ENCODE data around the gene CEP170.
A peak's percentile ranks its signal among the peaks of the same experiment; 100 is the strongest.
"Not testable (repeated sequence)": the region's sequence is repeated elsewhere in the genome, so short reads cannot be mapped to it uniquely, and the experiment has no call there.

Gene CEP170

DNA sequence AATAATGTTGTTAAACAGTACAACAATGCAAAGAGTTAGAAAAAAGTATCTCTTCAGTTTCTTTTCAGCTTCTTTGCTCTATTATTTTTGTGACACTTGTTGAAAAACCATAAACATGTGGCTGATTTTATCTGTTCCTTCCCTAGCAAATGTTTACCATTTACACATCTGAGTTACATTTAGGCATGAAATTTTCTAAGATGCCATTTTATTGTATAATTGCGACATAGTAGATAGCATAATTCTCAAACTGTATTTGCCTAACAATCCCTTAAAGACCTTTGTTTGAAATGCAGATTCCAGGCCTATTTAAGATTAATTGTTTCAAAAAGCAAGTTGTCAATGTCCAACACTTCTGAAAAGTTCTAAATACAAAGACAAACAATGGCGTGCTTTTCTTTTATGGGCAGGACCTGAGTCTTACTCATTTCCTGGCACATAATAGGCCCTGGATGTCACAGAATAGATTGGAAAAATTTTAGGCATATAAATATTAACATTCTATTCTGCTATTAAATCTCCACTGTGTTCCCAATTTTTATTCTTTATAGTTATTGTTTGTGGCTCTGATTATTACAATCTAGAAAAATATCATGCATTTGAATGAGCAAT is 81.2 kb downstream of the CEP170 start:
- peak; percentile 11 for DNase-seq (ENCODE audit: low read depth)

DNA sequence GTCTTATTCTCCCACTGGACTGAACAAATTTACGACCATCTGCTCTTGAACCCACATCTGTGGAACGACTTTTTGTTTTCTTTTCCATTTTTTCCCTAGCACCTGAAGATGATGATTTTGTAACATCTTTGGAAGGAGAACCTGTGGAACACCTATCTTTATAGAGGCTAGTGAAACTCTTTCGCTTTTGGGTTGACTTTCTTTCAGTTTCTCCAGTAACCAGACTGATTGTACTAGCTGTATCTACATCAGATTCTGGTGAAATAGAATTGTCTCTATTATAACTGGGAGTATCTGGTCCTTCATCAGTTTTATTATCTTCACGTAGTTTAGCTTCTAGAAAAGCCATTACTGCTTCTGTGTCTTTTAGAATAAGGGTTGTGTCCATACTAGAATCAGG is 90.2 kb downstream of the CEP170 start:
- not testable (repeated sequence) for DNase-seq (ENCODE audit: low read depth)

DNA sequence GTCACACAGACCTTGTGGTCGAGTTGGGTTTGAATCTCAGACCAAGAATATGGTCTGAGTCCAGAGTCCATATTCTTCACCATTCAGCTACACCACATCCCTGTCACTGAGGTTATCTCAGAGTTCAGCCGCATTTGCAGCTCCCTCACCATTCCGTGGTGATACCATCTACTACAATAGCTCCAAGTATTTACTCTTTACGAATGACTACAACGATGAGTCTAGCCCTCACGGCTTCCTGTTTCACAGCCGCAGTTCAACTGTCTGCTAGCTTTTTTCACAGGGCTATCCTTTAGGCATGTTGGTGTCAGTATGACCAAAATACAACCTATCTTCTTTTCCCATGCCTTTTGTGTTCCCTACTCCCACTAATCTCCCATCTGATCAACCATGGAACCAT is 104.2 kb downstream of the CEP170 start:
- DNase-seq (ENCODE audit: low read depth): peak; percentile 17

DNA sequence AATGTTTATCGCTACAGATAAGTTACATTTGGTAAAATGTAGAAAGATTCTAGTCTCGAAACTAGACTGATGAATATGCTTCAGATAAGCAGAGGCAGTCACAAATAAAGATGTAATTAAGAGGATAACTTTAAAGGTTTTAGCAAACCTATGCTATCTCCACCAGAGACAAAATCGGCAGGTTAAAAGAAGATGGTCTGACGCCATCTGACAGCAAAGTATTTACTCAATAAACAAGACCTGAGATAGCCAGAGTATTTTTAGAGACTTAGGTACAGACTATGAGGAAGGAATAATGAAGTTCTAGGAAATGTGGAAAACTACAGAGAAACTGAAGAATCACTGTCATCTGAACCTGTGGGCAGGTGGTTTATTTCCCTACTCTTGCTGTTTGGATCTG is 106.0 kb downstream of the CEP170 start:
- DNase-seq (ENCODE audit: low read depth): not testable (repeated sequence)

DNA sequence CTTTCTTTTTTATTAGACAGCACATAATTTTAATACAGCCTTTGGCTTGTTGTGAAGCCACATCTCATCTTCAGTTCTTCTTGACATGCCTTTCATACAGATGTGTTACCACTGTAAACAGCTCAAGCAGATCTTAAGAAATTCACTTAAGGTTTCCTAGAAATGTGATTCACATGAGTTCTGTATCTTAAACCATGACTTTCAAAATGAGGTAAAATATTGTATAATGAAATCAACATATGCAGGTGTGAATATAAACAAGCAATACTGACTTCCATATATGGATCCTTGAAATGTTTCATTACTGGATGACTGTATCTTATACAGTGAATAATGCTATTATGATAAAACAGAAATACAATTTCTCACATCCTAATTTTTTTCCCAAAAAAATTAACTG is 107.7 kb downstream of the CEP170 start:
- DNase-seq (ENCODE audit: low read depth): not testable (repeated sequence)

DNA sequence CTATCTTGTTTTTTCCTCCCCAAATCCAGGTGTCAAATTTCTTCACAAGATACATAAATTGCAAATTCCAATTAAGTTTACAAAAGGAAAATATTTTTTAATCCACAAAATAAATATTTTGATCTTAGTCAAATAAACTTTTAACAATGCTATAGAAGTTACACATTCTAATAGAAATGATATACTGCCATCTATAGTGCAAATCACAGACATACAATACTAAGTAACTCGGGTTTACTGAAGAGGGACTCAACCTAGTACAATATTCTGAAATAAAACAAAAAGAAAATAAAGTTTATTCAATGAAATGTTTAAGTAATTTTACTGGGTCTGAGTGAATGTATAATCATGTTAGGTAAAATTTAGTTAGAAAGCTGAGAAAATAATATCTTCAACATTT is 114.6 kb downstream of the CEP170 start:
- not testable (repeated sequence) for DNase-seq (ENCODE audit: low read depth)

DNA sequence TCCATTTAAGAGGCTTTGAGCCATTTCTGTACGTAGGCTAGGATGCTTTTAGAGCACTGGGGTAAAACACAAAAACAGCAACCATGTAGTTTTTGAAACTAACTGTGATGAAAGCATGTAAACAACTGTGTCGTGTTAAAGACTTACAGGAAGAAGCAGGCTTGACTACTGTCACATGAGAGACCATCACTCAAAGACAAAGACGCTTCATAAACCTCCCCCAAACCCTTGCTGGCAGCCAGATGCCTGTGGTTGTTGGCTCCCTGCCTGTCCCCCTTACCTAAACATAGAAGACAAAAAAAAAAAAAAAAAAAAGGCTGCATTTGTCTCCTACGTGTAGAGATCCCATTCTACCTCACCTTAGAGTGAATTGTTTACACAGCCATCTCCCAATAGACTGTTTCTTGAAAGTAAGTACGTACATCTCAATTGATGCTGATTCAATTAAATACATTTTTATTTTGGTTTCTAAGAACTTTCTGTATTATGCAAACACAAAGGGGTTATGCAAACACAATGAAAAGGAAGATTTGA is 132.1 kb downstream of the CEP170 start:
- peak; percentile 5 for DNase-seq (ENCODE audit: low read depth)

DNA sequence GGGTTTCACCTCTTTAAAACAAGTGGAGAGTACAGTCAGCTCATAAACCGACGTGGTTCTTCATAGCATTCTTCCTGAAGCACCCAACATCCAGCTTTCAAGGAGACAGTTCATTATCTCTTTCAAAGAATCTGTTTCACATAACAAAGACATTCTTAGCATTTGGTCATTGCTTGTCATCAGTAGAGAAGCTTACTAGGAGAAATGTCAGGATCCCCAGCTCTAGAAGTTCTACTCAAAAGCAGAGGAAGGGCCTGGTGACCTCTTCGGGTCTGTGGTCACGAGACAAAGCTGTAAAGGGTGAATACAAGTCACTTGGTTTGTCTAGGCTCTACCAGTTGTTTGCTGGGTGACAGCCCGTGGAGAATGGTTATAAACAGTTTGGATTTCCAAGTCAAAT is 133.1 kb downstream of the CEP170 start:
- not testable (repeated sequence) for DNase-seq (ENCODE audit: low read depth)

DNA sequence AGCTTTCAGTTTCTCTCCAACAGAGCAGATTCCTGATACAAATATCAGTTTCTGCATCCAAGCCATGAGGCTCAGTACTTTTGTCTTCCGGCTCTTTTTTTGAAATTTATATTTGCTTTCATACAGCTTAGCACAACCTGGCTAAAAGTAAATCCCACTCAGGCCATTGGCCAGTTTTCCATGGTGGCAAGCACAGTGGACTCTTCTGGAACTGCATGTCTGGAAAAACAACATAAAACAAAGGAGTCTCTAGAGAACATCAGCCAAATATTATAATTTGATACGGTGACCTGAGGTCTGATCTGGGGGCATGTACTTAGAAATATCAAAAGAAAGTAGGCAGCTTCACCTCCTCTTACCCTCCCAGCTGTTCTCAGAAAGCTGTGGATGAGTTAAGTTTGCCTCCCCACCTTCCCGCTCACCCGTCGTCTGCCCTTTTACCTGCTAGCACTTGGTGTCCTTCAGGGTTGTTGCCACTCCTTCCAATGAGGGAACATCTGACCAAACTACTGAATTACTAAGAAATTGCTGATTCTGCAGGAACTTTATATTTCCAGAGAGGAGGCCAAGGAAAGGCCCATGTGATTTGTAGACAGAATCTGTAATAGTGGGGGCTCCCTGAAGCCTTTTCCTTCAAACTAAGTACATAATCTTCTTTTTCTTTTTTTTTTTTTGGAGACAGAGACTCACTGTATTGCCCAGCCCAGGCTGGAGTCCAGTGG is 136.3 kb downstream of the CEP170 start:
- not testable (repeated sequence) for DNase-seq (ENCODE audit: low read depth)

DNA sequence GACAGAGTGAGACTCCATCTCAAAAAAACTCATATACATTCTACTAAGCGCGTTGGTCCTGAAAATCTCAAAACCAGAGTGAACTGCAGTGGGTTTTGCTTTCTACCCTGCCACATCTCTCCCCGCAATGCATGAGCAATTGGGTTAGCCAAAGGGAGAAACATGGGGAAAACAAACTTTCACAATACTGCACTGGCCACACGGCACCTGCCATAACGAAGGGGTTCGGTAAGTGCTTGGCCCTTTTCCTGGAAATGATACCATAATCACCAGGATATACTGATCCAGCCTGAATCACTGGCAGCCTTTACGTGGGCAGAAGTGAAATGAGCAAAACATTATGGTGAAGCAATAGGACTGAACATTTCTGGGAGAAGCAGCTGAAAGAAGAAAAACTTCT is 138.9 kb downstream of the CEP170 start:
- peak; percentile 17 for DNase-seq (ENCODE audit: low read depth)

DNA sequence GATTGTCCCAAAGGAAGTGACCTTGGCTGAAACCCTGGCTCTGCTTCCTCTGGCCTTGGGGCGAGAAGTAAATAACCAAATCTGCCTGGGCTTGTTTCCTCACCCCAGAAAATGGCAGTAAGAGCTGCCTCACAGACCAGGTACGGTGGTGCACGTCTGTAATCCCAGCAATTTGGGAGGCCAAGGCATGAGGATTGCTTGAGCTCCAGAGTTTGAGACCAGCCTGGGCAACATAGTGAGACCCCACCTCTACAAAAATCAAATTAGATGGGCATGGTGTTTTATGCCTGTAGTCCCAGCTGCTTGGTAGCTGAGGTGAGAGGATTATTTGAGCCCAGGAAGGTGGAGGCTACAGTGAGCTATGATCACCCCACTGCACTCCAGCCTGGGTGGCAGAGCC is 140.3 kb downstream of the CEP170 start:
- not testable (repeated sequence) for DNase-seq (ENCODE audit: low read depth)

DNA sequence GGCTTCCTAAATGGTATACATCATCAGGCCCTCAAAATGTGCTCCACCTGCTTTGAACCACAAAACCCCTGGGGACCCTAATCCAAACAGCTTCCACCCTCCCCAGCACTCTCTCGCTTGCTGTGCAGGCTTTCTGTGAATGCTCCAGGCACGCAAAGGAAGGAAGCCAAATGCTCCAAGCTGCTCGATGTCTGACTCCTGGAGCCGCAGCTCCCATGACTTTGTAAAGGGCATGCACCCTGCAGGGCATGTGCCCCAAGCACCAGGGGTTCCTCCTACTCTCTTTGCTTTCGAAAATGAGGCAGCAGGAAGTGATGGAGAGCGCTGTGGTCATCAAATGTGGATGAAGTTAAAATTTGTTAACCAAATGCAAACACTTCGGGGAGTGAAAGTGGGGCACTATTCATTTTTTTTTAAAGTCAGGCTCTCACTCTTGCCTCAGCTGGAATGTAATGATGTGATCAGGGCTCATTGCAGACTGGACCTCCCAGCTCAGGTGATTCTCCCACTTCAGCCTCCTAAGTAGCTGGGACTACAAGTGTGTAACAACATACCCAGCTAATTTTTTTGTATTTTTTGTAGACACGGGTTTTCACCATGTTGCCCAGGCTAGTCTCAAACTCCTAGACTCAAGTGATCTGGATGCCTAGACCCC is 140.9 kb downstream of the CEP170 start:
- peak; percentile 5 for DNase-seq (ENCODE audit: low read depth)

DNA sequence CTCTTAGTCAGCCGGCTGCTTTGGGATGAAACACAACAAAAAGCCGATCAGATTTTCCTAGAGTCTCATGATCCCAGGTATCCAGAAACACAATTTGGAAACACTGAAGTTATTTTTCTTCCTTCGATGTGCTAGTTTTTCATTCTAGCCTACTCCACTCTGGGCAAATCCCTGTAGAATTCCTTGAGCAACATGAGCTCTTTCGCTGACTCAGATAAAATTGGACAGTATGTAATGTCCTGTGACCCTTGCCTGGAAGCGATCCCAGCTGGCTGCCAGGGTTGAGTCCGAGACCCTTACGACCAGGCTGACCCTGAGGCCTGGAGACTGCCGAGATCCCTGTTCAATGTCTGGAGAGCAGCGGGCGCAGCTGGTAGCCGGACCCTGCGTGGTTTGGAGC is 147.9 kb downstream of the CEP170 start:
- not testable (repeated sequence) for DNase-seq (ENCODE audit: low read depth)

DNA sequence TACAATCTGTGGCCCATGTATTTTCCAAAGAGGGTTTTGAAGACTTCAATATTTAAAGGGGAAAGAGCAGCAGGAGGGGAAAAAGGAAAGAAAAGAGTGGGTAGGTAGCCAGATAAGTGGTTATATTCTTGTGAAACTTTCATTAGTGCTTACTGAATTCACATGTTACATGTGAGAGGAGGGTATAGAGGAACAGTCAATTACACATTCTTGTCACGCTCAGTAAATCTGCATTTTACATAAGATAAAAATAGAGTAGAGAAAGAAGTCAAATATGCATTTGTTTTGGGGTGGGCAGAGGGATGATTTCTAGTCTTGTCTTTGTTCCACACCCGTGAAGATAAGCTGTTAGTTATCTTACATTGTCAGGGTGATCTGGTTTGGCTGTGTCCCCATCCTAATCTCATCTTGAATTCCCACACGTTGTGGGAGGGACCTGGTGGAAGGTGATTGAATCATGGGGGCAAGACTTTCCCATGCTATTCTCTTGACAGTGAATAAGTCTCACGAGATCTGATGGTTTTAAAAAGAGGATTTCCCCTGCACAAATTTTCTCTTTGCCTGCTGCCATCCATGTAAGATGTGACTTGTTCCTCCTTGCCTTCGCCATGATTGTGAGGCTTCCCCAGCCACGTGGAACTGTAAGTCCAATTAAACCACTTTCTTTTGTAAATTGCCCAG is 149.3 kb downstream of the CEP170 start:
- DNase-seq (ENCODE audit: low read depth): not testable (repeated sequence)

DNA sequence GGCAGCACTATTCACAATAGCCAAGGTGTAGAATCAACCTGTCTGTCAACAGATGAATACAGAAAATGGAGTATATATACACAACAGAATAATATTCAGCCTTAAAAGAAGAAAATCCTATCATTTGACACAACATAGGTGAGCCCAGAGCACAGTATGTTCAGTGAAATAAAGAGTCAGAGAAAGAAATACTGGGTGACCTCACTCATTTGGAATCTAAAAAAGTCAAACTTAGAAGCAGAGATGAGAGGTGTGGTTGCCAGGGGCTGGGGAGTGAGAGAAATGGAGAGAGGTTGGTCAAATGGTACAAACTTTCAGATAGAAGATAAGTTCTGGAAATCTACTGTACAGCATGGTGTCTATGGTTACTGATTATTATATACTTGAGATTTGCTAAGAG is 150.0 kb downstream of the CEP170 start:
- DNase-seq (ENCODE audit: low read depth): not testable (repeated sequence)

DNA sequence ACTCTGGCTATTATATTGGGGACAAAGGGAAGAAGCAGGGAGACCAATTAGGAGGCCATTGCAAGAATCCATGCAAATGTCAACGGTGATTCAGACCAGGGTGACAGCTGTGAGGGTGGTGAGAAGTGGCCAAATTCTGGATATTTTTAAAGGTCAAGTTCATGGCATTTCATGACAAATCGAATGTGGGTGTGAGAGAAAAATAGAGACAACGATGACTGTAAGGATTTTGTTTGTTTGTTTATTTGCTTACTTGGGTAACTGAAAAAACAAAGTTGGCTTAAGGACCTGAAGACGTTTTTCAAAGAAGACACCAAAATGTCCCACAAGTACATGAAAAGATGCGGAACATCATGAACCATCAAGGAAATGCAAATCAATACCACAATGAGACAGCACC is 150.6 kb downstream of the CEP170 start:
- not testable (repeated sequence) for DNase-seq (ENCODE audit: low read depth)

DNA sequence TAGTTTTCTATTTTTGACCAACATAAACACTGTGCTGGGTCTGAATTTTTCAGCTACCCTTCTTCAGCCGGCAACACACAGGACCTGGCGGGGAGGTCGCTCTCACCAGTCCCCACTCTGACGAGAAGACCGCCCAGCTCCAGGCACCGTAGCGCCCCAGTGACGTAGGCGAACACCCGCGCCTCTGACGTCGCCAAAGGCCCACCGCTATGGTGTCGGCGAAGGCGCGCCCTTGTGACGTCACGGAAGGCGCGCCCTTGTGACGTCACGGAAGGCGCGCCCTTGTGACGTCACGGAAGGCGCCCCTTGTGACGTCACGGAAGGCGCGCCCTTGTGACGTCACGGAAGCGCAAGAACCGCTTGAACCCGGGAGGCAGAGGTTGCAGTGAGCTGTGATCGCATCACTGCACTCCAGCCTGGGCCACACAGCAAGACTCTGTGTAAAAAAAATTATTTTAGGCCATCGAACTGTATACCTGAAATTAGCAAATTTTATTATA is 153.5 kb downstream of the CEP170 start:
- peak; percentile 40 for DNase-seq (ENCODE audit: low read depth)

DNA sequence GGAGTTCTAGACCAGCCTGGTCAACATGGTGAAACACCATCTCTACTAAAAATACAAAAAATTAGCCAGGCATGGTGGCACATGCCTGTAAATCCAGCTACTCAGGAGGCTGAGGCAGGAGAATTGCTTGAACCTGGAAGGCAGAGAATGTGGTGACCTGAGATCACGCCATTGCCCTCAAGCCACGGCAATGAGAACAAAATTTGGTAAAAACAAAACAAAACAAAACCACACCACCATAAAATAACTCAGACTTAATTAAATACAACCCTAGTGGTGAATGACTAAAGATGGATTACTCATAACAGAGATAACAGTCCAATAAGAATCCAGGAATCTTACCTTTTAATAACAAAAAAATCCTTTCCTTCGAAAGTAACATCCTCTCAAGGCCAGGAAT is 167.7 kb downstream of the CEP170 start:
- not testable (repeated sequence) for DNase-seq (ENCODE audit: low read depth)
